Heart right ventricle (tissue), 16 donors: ENCODE measurements around the gene ANGPTL4. TPM values are rescaled to one million over a fixed set of nuclear protein-coding genes. Genes with fewer than 3 reads are reported as not detected.
A peak's percentile ranks its signal among the peaks of the same experiment; 100 is the strongest.

Experiments
- ATAC-seq, 8 donors: fragments of 200-7000 bp; cut with Tn5 transposase; one replicate each; pipeline ENCODE4 v1.9.1; 2020; ENCODE audit warnings: mild to moderate bottlenecking in 8 of 8, moderate library complexity in 8 of 8, moderate number of reproducible peaks in 1 of 8
- DNase-seq, 2 donors: peaks; one replicate each; pipeline ENCODE4 v3.0.0-alpha.2; 2020
- H3K27ac ChIP-seq, 10 donors: fragments of 200-600 bp; sonication (generic) in 2 of 10; one replicate each; pipeline versions ENCODE4 v1.5.0 to v1.8.0; 2020 to 2022; ENCODE audit warnings: mild to moderate bottlenecking in 3 of 10
- H3K27me3 ChIP-seq, 7 donors: fragments of 200-600 bp; one replicate each; pipeline ENCODE4 v1.8.0; 2021 to 2022; ENCODE audit warnings: mild to moderate bottlenecking in 2 of 7
- H3K36me3 ChIP-seq, 9 donors: fragments of 200-600 bp; sonication (generic) in 1 of 9; one replicate each; pipeline versions ENCODE4 v1.5.0 to v1.8.0; 2020 to 2022; ENCODE audit warnings: mild to moderate bottlenecking in 2 of 9
- H3K4me1 ChIP-seq, 9 donors: fragments of 200-600 bp; sonication (generic) in 1 of 9; one replicate each; pipeline versions ENCODE4 v1.5.0 to v1.8.0; 2020 to 2022; ENCODE audit warnings: mild to moderate bottlenecking in 4 of 9
- H3K4me3 ChIP-seq, 10 donors: fragments of 200-600 bp; sonication (generic) in 2 of 10; one replicate each; pipeline versions ENCODE4 v1.5.0 to v1.8.0; 2020 to 2022; ENCODE audit warnings: mild to moderate bottlenecking in 7 of 10, moderate library complexity in 2 of 10
- H3K9me3 ChIP-seq, 11 donors: fragments of 200-600 bp in 10 of 11; sonication (generic) in 2 of 11; one replicate each; pipeline versions ENCODE4 v1.5.0 to v1.8.0; 2013 to 2022; ENCODE audit warnings: mild to moderate bottlenecking in 2 of 11, control low read depth in 1 of 11, moderate library complexity in 1 of 11
- CTCF ChIP-seq, 9 donors: fragments of 200-600 bp; sonication (generic) in 2 of 9; IDR thresholded peaks; one replicate each; pipeline versions ENCODE4 v1.5.0 to v1.8.0; 2021 to 2022; ENCODE audit warnings: antibody characterized with exemption in 9 of 9, mild to moderate bottlenecking in 5 of 9, moderate library complexity in 1 of 9
- WGBS, 2 donors: extraction: QIAGEN DNeasy Blood & Tissue Kit; methylation state at CpG; one replicate each; pipeline ENCODE4 v1.1.7; 2013; ENCODE audit warnings: inconsistent platforms in 1 of 2; 5-methylcytosine and 5-hydroxymethylcytosine counted together
- intact Hi-C, 10 donors: fragments of 100-400 bp; cut with DNase I; formaldehyde crosslinking; loops; one replicate each; pipeline versions ENCODE4 v1.11.1 to v1.14.2; 2022
- polyA plus RNA-seq, 2 donors: library from polyadenylated mRNA; stranded (reverse); fragments of 200-250 nt; gene quantifications; one replicate each; pipeline ENCODE4 v1.2.3, GENCODE V29; 2013
- total RNA-seq, 10 donors: library from RNA; stranded (reverse); fragmentation: NEBNext Ultra II Directional in 3 of 10; extraction: Animal tissue kit (Norgen Biotek cat#: 25700) in 3 of 10; gene quantifications; one replicate each; pipeline versions ENCODE4 v1.2.1 to v1.2.4, GENCODE V29; 2021 to 2023
- donor health status: Arrhythmogenic right ventricular cardiomyopathy.
- donor health status: ischemic (EF 13 %, LVEDD 7.1; RV severe dilation, severe dysfunction).
- donor health status: healthy with polysubstance abuse.
- donor health status: DM: no; HTN: yes; CAD: no.
- donor health status: DM: no; HTN: no; CAD: no.
- donor health status: ischemic (EF 25% LVEDD 6.9; RV normal size, moderate dysfunction).
- donor health status: ischemic (EF 25% LVEDD 5.7; RV mildly dilated, moderate dysfunction).
- donor health status: healthy.
- donor health status: DM: yes; HTN: yes; CAD: no.
- donor health status: Ischemic cardiomyopathy.
- donor health status: ischemic (EF 35%, LVEDD 5.7; RV mildly dilated, moderate dysfunction).
- donor health status: nonischemic (EF 11% LVEDD 7.7; RV severe dilation, severe dysfunction).
- donor health status: DM: yes; HTN: yes; CAD: no.
- donor health status: PGD.
- donor health status: ischemic (EF 29% LVEDD 5.4; RV normal size, mild dysfunction).
- donor health status: nonischemic (EF 23%, LVEDD 6.1; RV moderate dilation, normal function).

ANGPTL4 gene
- total and polyA plus RNA-seq, 12 donors = 1.5 to 154 (median 5.1) TPM

- peaks cover 0 to 38% (median 0%) of the 10 kb centered on the region in 9 donors for H3K36me3 ChIP-seq
- DNase-seq (no peak), ATAC-seq (peak in 1 of 8 donors; percentile 46)
- H3K9me3 ChIP-seq = no peaks in the 10 kb centered on the region
- peak overlapping the region in 9 of 10 donors; percentile 46 to 77 (median 69) for H3K27ac ChIP-seq
- peaks cover 14 to 52% (median 31%) of the 10 kb centered on the region in 9 donors for H3K4me1 ChIP-seq
- TF ChIP-seq CTCF (IDR thresholded peaks at IDR 0.05) = no peak
- H3K4me3 ChIP-seq = peak overlapping the region in 5 of 10 donors; percentile 12 to 41 (median 31)
- WGBS, 2 donors = 26 to 36% methylated on average over 46 to 48 of the region's 48 CpGs
- peaks cover 0 to 56% (median 24%) of the 10 kb centered on the region in 7 donors for H3K27me3 ChIP-seq
- intact Hi-C loops = no loop called here
These were observed 30.0 kb upstream of the ANGPTL4 start for GRCh38 chr19:8333767-8334457.

GRCh38 chr19:8334458-8335342 is 29.3 kb upstream of the ANGPTL4 start:
- H3K4me3 ChIP-seq = peak overlapping the region in 8 of 10 donors; percentile 10 to 43 (median 31)
- no peak for TF ChIP-seq CTCF (IDR thresholded peaks at IDR 0.05)
- H3K27ac ChIP-seq = peak overlapping the region in 6 of 10 donors; percentile 11 to 77 (median 58)
- DNase-seq (peak in 1 of 2 donors; percentile 52), ATAC-seq (peak in 7 of 8 donors; percentile 12 to 74 (median 45))
- intact Hi-C loops = no loop called here
- WGBS, 2 donors = 18 to 22% methylated on average over 89 to 117 of the region's 117 CpGs
- peaks cover 14 to 59% (median 34%) of the 10 kb centered on the region in 9 donors for H3K4me1 ChIP-seq
- no peaks in the 10 kb centered on the region for H3K9me3 ChIP-seq
- H3K36me3 ChIP-seq = peaks cover 0 to 33% (median 0%) of the 10 kb centered on the region in 9 donors
- H3K27me3 ChIP-seq = peaks cover 0 to 56% (median 24%) of the 10 kb centered on the region in 7 donors

GRCh38 chr19:8335343-8336071 is 28.4 kb upstream of the ANGPTL4 start:
- Histone ChIP-seq H3K4me3 (peak overlapping the region in 6 of 10 donors; percentile 10 to 43 (median 34)), H3K4me1 (peaks cover 14 to 66% (median 36%) of the 10 kb centered on the region in 9 donors), H3K27me3 (peaks cover 0 to 57% (median 24%) of the 10 kb centered on the region in 7 donors), H3K9me3 (no peaks in the 10 kb centered on the region), H3K27ac (peak overlapping the region in 7 of 10 donors; percentile 6 to 64 (median 25)), H3K36me3 (peaks cover 0 to 27% (median 0%) of the 10 kb centered on the region in 9 donors)
- ATAC-seq = peak in 1 of 8 donors; percentile 2
- intact Hi-C loops = no loop called here
- WGBS, 2 donors = 13 to 24% methylated on average over 79 of the region's 79 CpGs
- no peak for DNase-seq
- peak in 3 of 9 donors; percentile 7 to 19 (median 18) for TF ChIP-seq CTCF (IDR thresholded peaks at IDR 0.05)
